HS-27A (cell line): ENCODE measurements around the gene HIF3A.
"Not testable (repeated sequence)": the region's sequence is repeated elsewhere in the genome, so short reads cannot be mapped to it uniquely, and the experiment has no call there.

ENCODE experiments used
- DNase-seq: peaks from one replicate; pipeline ENCODE4 v3.0.0-alpha.2; 2012; ENCODE audit warnings: low read depth, missing footprints

HIF3A gene

GRCh38 chr19:46361915-46362314 is 65.1 kb downstream of the HIF3A start:
- DNase-seq, result no peak

DNA sequence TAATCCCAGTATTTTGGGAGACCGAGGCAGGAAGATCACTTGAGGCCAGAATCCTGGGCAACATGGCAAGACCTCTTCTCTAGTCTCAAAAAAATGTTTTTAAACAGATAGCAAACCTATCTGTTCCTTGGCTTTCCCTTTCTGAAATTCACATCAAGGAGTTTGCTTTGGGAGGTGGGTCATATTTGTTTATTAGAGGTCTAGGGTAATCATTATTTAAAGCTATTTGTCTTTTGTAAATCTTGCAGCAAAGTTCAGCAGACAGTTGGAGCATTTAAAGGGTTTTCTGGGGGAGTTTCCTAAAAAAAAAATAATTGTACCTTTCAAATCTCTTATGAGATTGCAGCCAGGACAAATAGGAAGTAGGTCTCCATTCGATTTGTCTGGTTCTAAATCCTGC is 67.5 kb downstream of the HIF3A start:
- no peak for DNase-seq

GRCh38 chr19:46365561-46365960 is 68.7 kb downstream of the HIF3A start:
- no peak for DNase-seq

DNA sequence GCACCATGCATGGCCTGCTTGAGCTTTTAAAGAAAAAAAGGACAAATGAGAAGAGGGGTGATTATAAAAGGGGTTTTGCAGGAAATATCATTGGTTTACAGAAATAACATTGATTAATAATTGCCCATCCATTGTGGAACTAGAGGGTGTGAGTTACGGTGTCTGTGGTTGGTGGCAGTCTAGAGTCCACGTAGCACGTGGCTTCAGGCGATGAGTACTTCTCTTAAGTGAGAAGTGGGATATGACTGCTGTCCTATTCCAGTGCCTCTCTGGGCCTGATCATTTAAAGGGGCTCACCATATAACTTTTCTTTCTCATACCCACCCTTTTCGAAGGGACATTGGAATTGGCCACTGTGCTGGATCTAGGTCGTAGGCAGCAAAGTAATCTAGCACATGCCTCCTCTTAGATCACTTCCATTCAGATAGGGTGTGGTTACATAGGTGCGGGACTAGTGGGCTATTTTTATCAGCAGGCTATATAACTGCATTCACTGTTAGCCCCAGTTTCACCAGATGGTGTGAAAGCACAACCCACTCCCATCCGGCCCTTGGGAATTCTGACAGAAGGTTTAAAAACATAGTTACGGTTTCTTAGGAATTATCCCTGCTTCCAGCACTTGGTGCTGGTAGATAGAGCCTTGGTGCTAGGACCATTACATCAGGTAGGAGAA is 69.9 kb downstream of the HIF3A start:
- DNase-seq, result no peak

- no peak for DNase-seq
Measured at GRCh38 chr19:46367426-46367825, 70.6 kb downstream of the HIF3A start.

- DNase-seq, result no peak
Measured at GRCh38 chr19:46368116-46368515, 71.3 kb downstream of the HIF3A start.

DNA sequence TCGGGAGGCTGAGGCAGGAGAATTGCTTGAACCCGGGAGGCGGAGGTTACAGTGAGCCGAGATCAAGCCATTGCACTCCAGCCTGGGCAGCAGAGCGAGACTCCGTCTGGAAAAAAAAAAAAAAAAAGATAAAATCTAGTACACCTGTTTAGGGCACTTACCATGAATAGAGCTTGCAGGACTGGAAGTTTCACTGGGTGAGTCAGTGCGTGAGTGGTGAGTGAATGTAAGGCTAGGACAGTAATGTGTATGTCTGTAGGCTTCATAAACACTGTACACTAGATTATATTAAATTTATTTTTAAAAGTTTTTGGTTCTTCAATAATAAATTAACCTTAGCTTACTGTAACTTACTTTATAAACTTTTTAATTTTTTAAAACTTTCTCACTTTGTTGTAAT is 73.0 kb downstream of the HIF3A start:
- no peak for DNase-seq

- DNase-seq, result no peak
Measured at GRCh38 chr19:46371371-46371901, 74.6 kb downstream of the HIF3A start.

DNA sequence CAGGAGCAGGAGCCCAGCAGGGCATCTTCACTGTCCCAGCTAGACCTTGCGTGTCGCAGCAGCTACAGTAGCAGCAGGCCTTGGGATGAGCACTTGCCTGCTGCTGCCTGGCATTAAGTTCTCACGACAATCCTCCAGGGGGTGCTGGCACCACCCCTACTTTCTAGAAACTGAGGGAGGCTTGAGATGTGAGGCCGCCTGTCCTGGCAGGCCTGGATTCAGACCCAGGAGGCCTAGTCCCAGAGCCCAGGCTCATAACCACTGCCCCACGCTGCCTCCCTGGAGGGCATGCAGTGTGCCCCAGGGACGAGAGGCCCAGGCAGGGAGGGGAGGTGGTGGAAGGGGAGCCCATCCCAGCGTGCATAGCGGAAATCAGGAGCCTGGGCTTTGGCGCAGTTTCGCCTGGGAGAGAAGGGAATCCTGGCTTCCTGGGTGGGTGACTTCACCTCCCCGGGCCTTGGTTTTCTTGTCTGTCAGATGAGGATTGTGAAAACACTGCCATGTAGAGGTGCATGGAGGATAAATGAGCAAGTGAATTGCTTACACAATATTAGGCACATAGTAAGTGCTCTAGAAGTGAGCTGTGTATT is 76.2 kb downstream of the HIF3A start:
- DNase-seq, result no peak

DNA sequence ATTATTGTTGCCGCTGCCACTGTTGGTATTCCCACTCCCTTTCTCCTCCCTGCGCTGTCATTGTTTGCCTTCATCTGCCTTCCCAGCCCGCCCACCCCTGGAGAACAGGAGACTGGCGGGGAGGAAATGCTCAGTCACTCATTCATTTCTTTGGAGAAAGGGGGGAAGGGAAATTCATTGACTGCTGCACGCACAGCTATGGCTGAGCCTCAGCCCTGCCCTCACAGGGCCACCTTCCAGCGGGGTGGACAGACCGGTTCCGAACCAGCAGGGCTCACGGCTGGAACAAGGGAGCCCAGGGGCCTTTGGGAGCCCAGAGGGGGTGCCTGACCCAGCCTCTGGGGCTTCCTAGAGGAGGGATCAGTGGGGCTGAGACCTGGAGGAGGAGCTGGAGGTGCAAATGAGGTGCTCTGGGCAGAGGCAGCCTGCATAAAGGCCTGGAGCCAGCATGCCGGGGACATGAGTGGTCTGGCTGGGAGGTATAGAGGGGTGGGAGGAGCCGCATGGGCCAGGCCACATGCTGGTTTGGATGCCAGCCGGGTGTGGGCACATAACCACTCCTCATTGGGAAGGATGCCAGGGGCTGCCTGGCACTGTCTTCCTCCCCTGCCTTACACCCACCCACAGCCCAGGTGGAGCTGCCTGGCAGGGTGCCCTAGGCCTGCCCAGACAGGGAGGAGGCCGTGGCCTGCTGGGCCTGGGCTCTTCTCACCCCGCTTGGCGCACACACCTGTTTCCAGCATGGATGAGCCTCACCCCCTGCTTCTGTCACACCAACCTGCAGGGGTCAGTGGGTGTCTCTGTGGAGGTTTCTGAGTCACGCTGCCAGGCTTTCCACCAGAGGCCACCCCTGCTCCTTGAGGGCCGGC is 76.9 kb downstream of the HIF3A start:
- peak; percentile 83 for DNase-seq

DNA sequence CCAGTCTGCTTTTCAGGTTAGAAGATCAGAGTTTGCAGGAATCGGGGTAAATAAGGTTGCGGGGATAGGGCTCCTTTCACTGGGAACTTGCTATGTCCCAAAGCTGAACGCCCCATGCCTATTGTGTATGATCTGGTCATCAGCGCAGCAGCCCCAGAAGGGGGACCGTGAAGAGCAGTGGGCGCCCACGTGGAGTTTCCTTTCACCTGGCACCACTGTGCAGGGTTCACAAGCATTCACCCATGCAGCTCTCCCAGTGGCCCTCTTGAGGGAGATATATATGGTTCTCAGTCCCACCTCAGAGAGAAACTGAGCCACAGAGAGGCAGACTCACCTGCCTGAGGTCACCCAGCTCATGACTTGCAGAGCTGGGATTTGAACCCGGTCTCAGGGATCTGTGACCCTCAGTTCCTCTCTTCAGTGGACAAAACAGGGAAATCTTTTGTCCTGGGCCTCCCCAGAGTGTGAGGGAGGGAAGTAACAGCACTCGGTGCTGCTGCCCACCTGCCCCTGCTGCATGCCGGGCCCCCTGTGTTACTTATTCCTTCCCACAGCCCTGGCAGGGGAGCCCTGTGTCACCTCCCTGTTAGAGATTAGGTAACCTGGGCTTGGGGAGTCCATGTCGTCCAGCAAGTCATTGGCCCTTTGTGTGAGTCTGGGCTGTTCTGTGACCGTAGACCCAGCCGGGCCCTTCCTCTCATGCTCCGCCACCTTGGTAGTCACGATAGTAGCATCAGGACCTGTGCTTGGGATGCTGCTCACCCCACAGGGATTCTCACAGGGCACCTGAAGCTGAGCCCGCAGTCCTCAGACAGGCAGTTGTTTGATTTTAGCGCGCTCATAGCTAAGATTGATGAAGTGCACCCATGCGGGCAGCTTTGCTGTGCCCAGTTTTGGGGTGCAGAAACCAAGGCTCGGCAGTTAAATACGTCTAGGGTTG is 78.0 kb downstream of the HIF3A start:
- no peak for DNase-seq

GRCh38 chr19:46375476-46376067 is 78.7 kb downstream of the HIF3A start:
- not testable (repeated sequence) for DNase-seq

DNA sequence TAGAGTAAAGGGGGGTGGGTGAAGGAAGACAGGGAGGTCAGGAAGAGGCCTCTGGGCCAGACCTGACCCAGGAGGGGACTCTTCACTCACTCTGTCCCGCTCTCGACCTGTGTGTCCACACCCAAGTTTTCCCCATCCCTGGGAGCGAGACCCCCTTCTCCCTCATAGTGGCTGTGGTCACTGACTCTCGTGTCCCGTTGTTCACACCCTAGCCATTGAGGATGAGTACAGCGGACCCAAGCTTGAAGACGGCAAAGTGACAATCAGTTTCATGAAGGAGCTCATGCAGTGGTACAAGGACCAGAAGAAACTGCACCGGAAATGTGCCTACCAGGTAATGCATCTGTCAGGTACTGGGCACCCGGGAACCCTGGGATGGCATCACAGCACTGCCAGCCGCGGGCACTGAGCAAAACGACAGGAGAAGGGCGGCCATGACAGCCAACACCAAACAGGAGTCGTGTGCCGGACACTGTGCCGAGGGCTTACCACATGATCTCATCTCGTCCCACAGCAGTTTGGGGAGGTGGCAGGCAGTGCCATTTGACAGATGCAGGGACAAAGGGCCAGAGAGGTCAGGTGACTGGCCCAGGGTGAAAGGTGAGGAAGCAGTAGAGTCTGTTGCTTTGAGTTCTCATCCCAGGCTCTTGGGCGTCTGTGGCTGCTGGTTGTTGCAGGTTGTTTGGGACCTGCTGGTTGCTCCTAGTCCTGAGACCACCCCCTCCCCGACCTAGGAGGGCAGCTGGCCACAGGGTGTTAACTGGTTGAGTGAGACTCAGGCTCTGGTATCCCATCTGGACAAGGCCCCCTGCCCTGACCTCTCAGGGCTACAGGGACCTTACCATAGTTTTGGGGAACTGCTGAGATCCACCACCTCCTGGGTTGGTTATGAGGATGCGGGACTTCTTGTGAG is 79.7 kb downstream of the HIF3A start:
- DNase-seq, result no peak

- DNase-seq, result no peak
Measured at GRCh38 chr19:46378268-46378667, 81.4 kb downstream of the HIF3A start.

- no peak for DNase-seq
Measured at GRCh38 chr19:46380690-46381089, 83.8 kb downstream of the HIF3A start.

DNA sequence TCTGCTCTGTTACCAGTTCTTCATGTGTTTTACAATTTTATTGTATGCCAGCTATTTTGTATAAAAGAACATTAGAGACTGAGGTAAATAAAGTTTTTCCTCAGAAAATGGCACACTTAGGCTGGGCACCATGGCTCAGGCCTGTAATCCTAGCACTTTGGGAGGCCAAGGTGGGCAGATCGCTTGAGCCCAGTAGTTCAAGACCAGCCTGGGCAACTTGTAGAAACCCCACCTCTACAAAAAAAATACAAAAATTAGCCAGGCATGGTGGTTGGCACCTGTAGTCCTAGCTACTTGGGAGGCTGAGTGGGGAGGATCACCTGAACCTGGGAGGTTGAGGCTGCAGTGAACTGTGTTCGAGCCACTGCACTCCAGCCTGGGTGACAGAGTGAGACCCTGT is 84.5 kb downstream of the HIF3A start:
- DNase-seq, result no peak

GRCh38 chr19:46381756-46382345 is 85.0 kb downstream of the HIF3A start:
- no peak for DNase-seq

- no peak for DNase-seq
Measured at GRCh38 chr19:46383171-46383815, 86.5 kb downstream of the HIF3A start.

- no peak for DNase-seq
Measured at GRCh38 chr19:46383846-46384245, 87.0 kb downstream of the HIF3A start.
